HEK293T (cell line): ENCODE results near the gene IL18BP.

Experiments
- BHLHE40 ChIP-seq: fragments of 450-650 bp; IDR thresholded peaks from 2 replicates; pipeline ENCODE4 v1.6.1; 2016; ENCODE audit warnings: mild to moderate bottlenecking, moderate library complexity, borderline replicate concordance
- FOXM1 ChIP-seq: fragments of 450-650 bp; IDR thresholded peaks from 2 replicates; pipeline ENCODE4 v1.6.1; 2017; ENCODE audit warnings: mild to moderate bottlenecking, borderline replicate concordance
- L3MBTL2 ChIP-seq: fragments of 450-650 bp; conservative IDR thresholded peaks from 2 replicates; pipeline ENCODE4 v1.6.1; 2016; ENCODE audit warnings: mild to moderate bottlenecking
- PKNOX1 ChIP-seq: fragments of 450-650 bp; IDR thresholded peaks from 2 replicates; pipeline ENCODE4 v1.6.1; 2016

- TF ChIP-seq BHLHE40 (no peak), FOXM1 (no peak), L3MBTL2 (no peak), PKNOX1 (no peak)
These were observed 653 bp downstream of the IL18BP start for GRCh38 chr11:71999362-71999761.
